Mesendoderm (in vitro differentiated cells): ENCODE data around the gene TRPM4. TPM values are rescaled to one million over a fixed set of nuclear protein-coding genes. Genes with fewer than 3 reads are reported as not detected.

ENCODE experiments used
- DNase-seq: peaks from one replicate; pipeline ENCODE4 v3.0.0; 2013
- H2AK5ac ChIP-seq: 2 replicates; pipeline ENCODE4 v1.6.1; 2013; ENCODE audit warnings: low read length, inconsistent platforms
- H2BK120ac ChIP-seq: 2 replicates; pipeline ENCODE4 v1.6.1; 2013; ENCODE audit warnings: low read depth, mild to moderate bottlenecking, low read length, moderate library complexity, mixed read lengths
- H2BK15ac ChIP-seq: replicated peaks from 2 replicates; pipeline ENCODE4 v1.6.1; 2013; ENCODE audit warnings: low read depth, mild to moderate bottlenecking, moderate library complexity
- H2BK5ac ChIP-seq: 2 replicates; pipeline ENCODE4 v1.6.1; 2013; ENCODE audit warnings: low read length, inconsistent platforms
- H3K18ac ChIP-seq: 2 replicates; pipeline ENCODE4 v1.6.1; 2013; ENCODE audit warnings: mild to moderate bottlenecking, low read length, mixed read lengths
- H3K23ac ChIP-seq: one replicate; pipeline ENCODE4 v1.6.1; 2013; ENCODE audit warnings: low read length
- H3K27ac ChIP-seq: 2 replicates; pipeline ENCODE4 v1.5.1; 2013; ENCODE audit warnings: low read depth, mild to moderate bottlenecking, inconsistent platforms, low read length, moderate library complexity
- H3K27me3 ChIP-seq: 2 replicates; pipeline ENCODE4 v1.6.1; 2013; ENCODE audit warnings: low read length, control low read depth, mild to moderate bottlenecking, inconsistent platforms; ENCODE audit not compliant: insufficient read depth, poor library complexity
- H3K36me3 ChIP-seq: 2 replicates; pipeline ENCODE4 v1.6.1; 2013; ENCODE audit warnings: low read length, inconsistent platforms; ENCODE audit not compliant: control insufficient read depth, insufficient read depth
- H3K4ac ChIP-seq: one replicate; pipeline ENCODE4 v1.6.1; 2013; ENCODE audit warnings: low read depth, mild to moderate bottlenecking, low read length, moderate library complexity
- H3K4me1 ChIP-seq: 2 replicates; pipeline ENCODE4 v1.6.1; 2013; ENCODE audit warnings: low read depth, low read length, inconsistent platforms; ENCODE audit not compliant: control insufficient read depth
- H3K4me2 ChIP-seq: 2 replicates; pipeline ENCODE4 v1.6.1; 2013; ENCODE audit warnings: low read length
- H3K4me3 ChIP-seq: 2 replicates; pipeline ENCODE4 v1.5.1; 2013; ENCODE audit warnings: mild to moderate bottlenecking, low read length
- H3K56ac ChIP-seq: one replicate; pipeline ENCODE4 v1.6.1; 2013; ENCODE audit warnings: low read length
- H3K79me1 ChIP-seq: 2 replicates; pipeline ENCODE4 v1.6.1; 2013; ENCODE audit warnings: low read length, inconsistent platforms
- H3K79me2 ChIP-seq: 2 replicates; pipeline ENCODE4 v1.6.1; 2013; ENCODE audit warnings: mild to moderate bottlenecking, low read length; ENCODE audit not compliant: control insufficient read depth, insufficient read depth
- H3K9ac ChIP-seq: 2 replicates; pipeline ENCODE4 v1.6.1; 2013; ENCODE audit warnings: low read length, inconsistent platforms
- H4K5ac ChIP-seq: one replicate; pipeline ENCODE4 v1.6.1; 2013; ENCODE audit warnings: low read length
- H4K8ac ChIP-seq: one replicate; pipeline ENCODE4 v1.6.1; 2013; ENCODE audit warnings: low read depth, mild to moderate bottlenecking, control low read depth, low read length, moderate library complexity
- WGBS: extraction: QIAGEN DNeasy Blood & Tissue Kit; methylation state at CpG from one replicate; pipeline ENCODE4 v1.1.7; 2013; ENCODE audit warnings: low lambda C conversion rate, missing lambda C conversion rate; ENCODE audit not compliant: insufficient coverage; ENCODE audit errors: extremely low coverage; 5-methylcytosine and 5-hydroxymethylcytosine counted together
- polyA plus RNA-seq, 2 experiments: library from polyadenylated mRNA; stranded (reverse); fragments of 200-250 nt; gene quantifications; one replicate each; pipeline ENCODE4 v1.2.3, GENCODE V29; 2013

The TRPM4 gene
- polyA plus RNA-seq (2013, experiment 1 of 2), result 3.4 TPM
- 2.9 TPM for polyA plus RNA-seq (2013, experiment 2 of 2)

DNA sequence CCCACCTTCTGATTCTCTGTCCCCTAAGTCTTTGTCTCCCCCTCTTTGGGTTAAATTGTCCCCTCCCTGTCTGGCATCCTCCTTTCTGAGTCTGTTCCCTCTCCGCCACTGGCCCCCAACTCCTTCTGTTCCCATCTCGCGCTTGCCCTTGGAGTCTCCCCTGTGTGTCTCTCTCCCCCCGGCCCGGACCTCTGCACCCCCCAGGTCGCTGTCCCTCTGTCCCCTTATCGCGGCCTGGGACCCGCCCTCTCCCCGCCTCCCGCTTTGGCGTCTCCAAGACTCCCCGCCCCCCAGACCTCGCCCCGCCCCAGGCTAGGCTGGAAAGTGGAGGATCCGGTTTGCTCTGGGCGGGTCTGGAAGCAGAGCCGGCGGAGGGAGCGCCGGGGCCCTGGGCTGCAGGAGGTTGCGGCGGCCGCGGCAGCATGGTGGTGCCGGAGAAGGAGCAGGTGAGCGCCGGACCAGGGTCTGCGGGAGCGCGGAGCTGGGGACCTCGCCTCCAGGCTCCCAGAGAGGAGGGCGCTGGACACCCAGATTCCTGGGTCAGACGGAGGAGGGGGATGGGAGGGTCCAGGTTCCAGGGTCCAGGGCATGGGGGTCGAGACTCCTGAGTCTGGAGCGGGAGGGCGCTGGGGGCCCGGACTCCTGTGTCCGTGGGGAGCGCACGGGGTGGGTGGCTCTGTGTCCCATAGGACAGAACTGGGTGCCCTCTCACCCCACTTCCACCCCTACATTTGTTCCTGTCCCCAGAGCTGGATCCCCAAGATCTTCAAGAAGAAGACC, at the start of gene TRPM4:
Gene TRPM4 (plus strand): TSS at position 348 of the 780 bp plus-strand sequence. CDS start 75 bp downstream, at position 423.
- Histone ChIP-seq H2BK15ac (no peak within 1 kb of the TSS), H2BK120ac (no peak within 1 kb of the TSS), H3K36me3 (no peaks in the 10 kb centered on the region), H3K27ac (no peak within 1 kb of the TSS), H3K79me2 (no peaks in the 10 kb centered on the region), H3K4ac (peak within 1 kb of the TSS; percentile 23), H2AK5ac (no peak within 1 kb of the TSS), H3K27me3 (no peaks in the 10 kb centered on the region), H3K4me3 (peak within 1 kb of the TSS; percentile 79), H3K18ac (peak within 1 kb of the TSS; percentile 8), H3K23ac (peak within 1 kb of the TSS; percentile 66), H2BK5ac (peak within 1 kb of the TSS; percentile 55), H3K79me1 (no peaks in the 10 kb centered on the region), H3K9ac (peak within 1 kb of the TSS; percentile 93), H4K8ac (no peak within 1 kb of the TSS), H3K4me2 (peak within 1 kb of the TSS; percentile 70), H4K5ac (no peak within 1 kb of the TSS), H3K4me1 (peaks cover 10% of the 10 kb centered on the region), H3K56ac (peak within 1 kb of the TSS; percentile 96)
- WGBS, result no CpG with 5 or more reads among the region's 41 CpGs
- peak; percentile 94 for DNase-seq

DNA sequence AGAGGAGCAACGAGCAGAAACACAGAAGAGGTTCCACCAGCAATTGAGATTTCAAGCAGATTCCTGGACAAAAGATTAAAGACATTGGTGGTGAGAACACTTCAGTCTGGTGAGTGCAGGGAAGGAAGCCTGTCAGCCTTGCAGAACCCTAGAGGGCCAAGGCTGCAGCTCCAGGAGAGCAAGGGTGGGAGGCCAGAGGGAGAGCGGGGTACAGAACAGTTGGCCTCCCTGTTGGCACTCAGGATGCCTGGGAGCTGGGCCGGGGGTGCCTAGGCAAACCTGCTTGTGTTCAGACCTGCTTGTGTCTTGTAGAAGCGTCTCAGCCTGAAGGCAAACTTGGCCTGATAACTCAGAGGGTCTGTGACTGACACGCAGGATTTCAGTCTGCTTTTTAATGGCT, 48.5 kb upstream of the TRPM4 start:
- Histone ChIP-seq H3K36me3 (peaks cover 21% of the 10 kb centered on the region), H3K18ac (no peak overlapping the region), H3K4ac (no peak overlapping the region), H3K4me1 (no peaks in the 10 kb centered on the region), H3K27ac (no peak overlapping the region), H3K4me2 (no peak overlapping the region), H2BK15ac (no peak overlapping the region), H3K79me1 (no peaks in the 10 kb centered on the region), H3K4me3 (no peak overlapping the region), H3K56ac (no peak overlapping the region), H2AK5ac (no peak overlapping the region), H3K23ac (no peak overlapping the region), H2BK120ac (no peak overlapping the region), H4K8ac (no peak overlapping the region), H3K9ac (no peak overlapping the region), H2BK5ac (no peak overlapping the region), H3K79me2 (no peaks in the 10 kb centered on the region), H3K27me3 (no peaks in the 10 kb centered on the region), H4K5ac (no peak overlapping the region)
- no peak for DNase-seq
- WGBS, result no CpG with 5 or more reads among the region's 5 CpGs

DNA sequence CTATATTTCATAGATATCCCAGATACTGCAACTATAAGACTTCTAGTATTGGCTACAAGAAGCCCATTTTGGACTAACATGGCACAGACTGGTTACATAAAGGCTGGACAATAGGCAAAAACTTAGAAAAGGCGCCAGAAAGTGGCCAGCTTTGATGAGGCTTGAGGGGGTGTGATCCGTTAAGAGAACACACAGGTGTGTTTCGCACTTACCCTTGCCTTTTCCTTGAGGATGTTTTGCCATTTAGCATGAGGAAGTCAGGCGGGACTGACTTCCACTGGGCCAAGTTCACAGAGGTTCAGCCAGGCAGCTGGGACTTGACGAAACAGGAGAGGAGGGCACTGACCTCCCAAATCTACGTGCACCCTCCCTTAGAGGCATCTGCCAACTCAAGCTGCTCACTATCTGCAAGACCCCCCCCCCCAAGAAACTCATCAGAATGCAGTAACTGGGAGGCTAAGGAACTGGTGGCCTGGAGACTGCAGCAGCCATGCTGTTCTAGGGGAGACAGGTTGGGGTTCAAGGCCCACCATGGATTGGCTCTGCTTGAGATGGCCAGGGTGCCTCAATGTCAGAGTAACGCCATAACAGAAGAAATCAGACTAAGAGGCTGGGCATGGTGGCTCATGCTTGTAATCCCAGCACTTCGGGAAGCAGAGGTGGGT, 47.9 kb upstream of the TRPM4 start:
- H3K23ac ChIP-seq, result no peak overlapping the region
- H3K4me2 ChIP-seq, result no peak overlapping the region
- H4K8ac ChIP-seq, result no peak overlapping the region
- no peak overlapping the region for H3K9ac ChIP-seq
- H3K18ac ChIP-seq, result no peak overlapping the region
- WGBS, result no CpG with 5 or more reads among the region's 8 CpGs
- H2BK15ac ChIP-seq, result no peak overlapping the region
- no peaks in the 10 kb centered on the region for H3K79me2 ChIP-seq
- no peak overlapping the region for H3K27ac ChIP-seq
- no peak overlapping the region for H2BK5ac ChIP-seq
- no peaks in the 10 kb centered on the region for H3K4me1 ChIP-seq
- no peak overlapping the region for H2BK120ac ChIP-seq
- H3K56ac ChIP-seq, result no peak overlapping the region
- H3K4ac ChIP-seq, result no peak overlapping the region
- H2AK5ac ChIP-seq, result no peak overlapping the region
- H4K5ac ChIP-seq, result no peak overlapping the region
- peaks cover 15% of the 10 kb centered on the region for H3K36me3 ChIP-seq
- H3K79me1 ChIP-seq, result no peaks in the 10 kb centered on the region
- H3K27me3 ChIP-seq, result no peaks in the 10 kb centered on the region
- no peak overlapping the region for H3K4me3 ChIP-seq
- no peak for DNase-seq

- H3K23ac ChIP-seq, result no peak overlapping the region
- no peak overlapping the region for H2AK5ac ChIP-seq
- no peak overlapping the region for H3K18ac ChIP-seq
- no peak overlapping the region for H2BK120ac ChIP-seq
- H3K4me3 ChIP-seq, result no peak overlapping the region
- H3K79me2 ChIP-seq, result no peaks in the 10 kb centered on the region
- H3K4ac ChIP-seq, result no peak overlapping the region
- H3K36me3 ChIP-seq, result peaks cover 13% of the 10 kb centered on the region
- H2BK15ac ChIP-seq, result no peak overlapping the region
- no CpG with 5 or more reads among the region's 3 CpGs for WGBS
- no peak overlapping the region for H3K27ac ChIP-seq
- no peak overlapping the region for H4K5ac ChIP-seq
- DNase-seq, result no peak
- H3K27me3 ChIP-seq, result no peaks in the 10 kb centered on the region
- no peak overlapping the region for H4K8ac ChIP-seq
- no peaks in the 10 kb centered on the region for H3K79me1 ChIP-seq
- no peak overlapping the region for H3K56ac ChIP-seq
- no peak overlapping the region for H3K9ac ChIP-seq
- H3K4me1 ChIP-seq, result no peaks in the 10 kb centered on the region
- no peak overlapping the region for H2BK5ac ChIP-seq
- no peak overlapping the region for H3K4me2 ChIP-seq
Observed at GRCh38 chr19:49110567-49110966, 47.0 kb upstream of the TRPM4 start.

- H3K56ac ChIP-seq, result no peak overlapping the region
- H2BK120ac ChIP-seq, result no peak overlapping the region
- H2BK5ac ChIP-seq, result no peak overlapping the region
- no peak overlapping the region for H3K4ac ChIP-seq
- DNase-seq, result no peak
- H3K4me3 ChIP-seq, result no peak overlapping the region
- H3K18ac ChIP-seq, result no peak overlapping the region
- no peak overlapping the region for H3K27ac ChIP-seq
- H3K4me2 ChIP-seq, result no peak overlapping the region
- H2AK5ac ChIP-seq, result no peak overlapping the region
- no peak overlapping the region for H3K9ac ChIP-seq
- H4K5ac ChIP-seq, result no peak overlapping the region
- H3K79me2 ChIP-seq, result no peaks in the 10 kb centered on the region
- H3K36me3 ChIP-seq, result peaks cover 10% of the 10 kb centered on the region
- no peak overlapping the region for H4K8ac ChIP-seq
- H2BK15ac ChIP-seq, result no peak overlapping the region
- H3K79me1 ChIP-seq, result no peaks in the 10 kb centered on the region
- H3K23ac ChIP-seq, result no peak overlapping the region
- H3K4me1 ChIP-seq, result no peaks in the 10 kb centered on the region
- no peaks in the 10 kb centered on the region for H3K27me3 ChIP-seq
- no CpG with 5 or more reads among the region's 11 CpGs for WGBS
Observed at GRCh38 chr19:49111218-49111998, 46.2 kb upstream of the TRPM4 start.
